Activated CD4-positive, CD25-positive, alpha-beta regulatory T cell treated with anti-CD3 and anti-CD28 coated beads, Interleukin-2, amount 50 U/mL, for 16 hours (primary cell): ENCODE data around the gene CTBP2.
"Not testable (repeated sequence)": the region's sequence is repeated elsewhere in the genome, so short reads cannot be mapped to it uniquely, and the experiment has no call there.

ENCODE experiments used
- DNase-seq: peaks from one replicate; pipeline ENCODE4 v3.0.0-alpha.2; 2020; ENCODE audit warnings: low read depth, low spot score

CTBP2 gene

GRCh38 chr10:125158601-125159485, 1.5 kb downstream of the CTBP2 start:
- no peak for DNase-seq

- DNase-seq, result no peak
Measured at GRCh38 chr10:125158275-125158600, 2.1 kb downstream of the CTBP2 start.

- DNase-seq, result no peak
Measured at GRCh38 chr10:125157505-125157904, 2.9 kb downstream of the CTBP2 start.

GRCh38 chr10:125156739-125157480, 3.5 kb downstream of the CTBP2 start:
- no peak for DNase-seq

- no peak for DNase-seq
Measured at GRCh38 chr10:125156196-125156595, 4.2 kb downstream of the CTBP2 start.

- DNase-seq, result no peak
Measured at GRCh38 chr10:125155101-125155500, 5.3 kb downstream of the CTBP2 start.

GRCh38 chr10:125154529-125154928, 5.8 kb downstream of the CTBP2 start:
- no peak for DNase-seq

GRCh38 chr10:125153703-125154490, 6.5 kb downstream of the CTBP2 start:
- DNase-seq, result no peak

GRCh38 chr10:125152450-125153368, 7.7 kb downstream of the CTBP2 start:
- DNase-seq, result no peak

- DNase-seq, result no peak
Measured at GRCh38 chr10:125151553-125152449, 8.6 kb downstream of the CTBP2 start.

GRCh38 chr10:125151170-125151552, 9.2 kb downstream of the CTBP2 start:
- DNase-seq, result no peak

GRCh38 chr10:125150376-125151083, 9.8 kb downstream of the CTBP2 start:
- not testable (repeated sequence) for DNase-seq

- no peak for DNase-seq
Measured at GRCh38 chr10:125149680-125150047, 10.7 kb downstream of the CTBP2 start.

GRCh38 chr10:125149036-125149679, 11.2 kb downstream of the CTBP2 start:
- DNase-seq, result no peak

GRCh38 chr10:125148528-125148927, 11.8 kb downstream of the CTBP2 start:
- no peak for DNase-seq

- no peak for DNase-seq
Measured at GRCh38 chr10:125147971-125148439, 12.4 kb downstream of the CTBP2 start.

GRCh38 chr10:125146791-125147579, 13.4 kb downstream of the CTBP2 start:
- DNase-seq, result no peak

GRCh38 chr10:125145636-125146035, 14.7 kb downstream of the CTBP2 start:
- no peak for DNase-seq
